IMR-90 (cell line): Measurements from ENCODE around the gene MYT1. TPM values are rescaled to one million over a fixed set of nuclear protein-coding genes. Genes with fewer than 3 reads are reported as not detected.

Source experiments
- ATAC-seq: fragments of 200-7000 bp; cut with Tn5 transposase; 2 replicates; pipeline ENCODE4 v1.9.1; 2020; ENCODE audit warnings: low read depth, mild to moderate bottlenecking, moderate library complexity
- BruUV-seq: library from RNA; stranded (reverse); fragments of 400-500 nt; replicated peaks from 2 replicates; lab custom pipeline; 2021; lab: Mats Ljungman, UMichigan
- CTCF ChIA-PET: fragments of 300-600 bp; formaldehyde crosslinking; extraction: SDS; loops from one replicate; lab custom pipeline; 2021; ENCODE audit warnings: antibody characterized with exemption; lab: Yijun Ruan, JAX
- POLR2A ChIA-PET: fragments of 300-600 bp; sonication (Branson Sonifier 250); formaldehyde crosslinking; loops from one replicate; lab custom pipeline; 2022; ENCODE audit warnings: antibody characterized with exemption; ENCODE audit not compliant: unreplicated experiment; lab: Charles Lee
- DNase-seq: peaks from one replicate; pipeline ENCODE4 v3.0.0; 2013
- H2AFZ ChIP-seq: replicated peaks from 2 replicates; pipeline ENCODE3; 2013; ENCODE audit warnings: low read length, mild to moderate bottlenecking; ENCODE audit not compliant: poor library complexity
- H2AK5ac ChIP-seq: 2 replicates; pipeline ENCODE4 v1.6.1; 2013; ENCODE audit warnings: low read depth, low read length, inconsistent platforms
- H2AK9ac ChIP-seq: replicated peaks from 2 replicates; pipeline ENCODE3; 2013; ENCODE audit warnings: mild to moderate bottlenecking, low read depth, low read length, moderate library complexity; ENCODE audit not compliant: poor library complexity
- H2BK120ac ChIP-seq: 2 replicates; pipeline ENCODE4 v1.6.1; 2013; ENCODE audit warnings: low read depth, low read length, inconsistent platforms
- H2BK15ac ChIP-seq: 3 replicates; pipeline ENCODE4 v1.6.1; 2013; ENCODE audit warnings: low read depth, low read length, inconsistent platforms
- H2BK20ac ChIP-seq: 2 replicates; pipeline ENCODE4 v1.6.1; 2013; ENCODE audit warnings: low read depth, mild to moderate bottlenecking, inconsistent platforms, low read length, moderate library complexity
- H2BK5ac ChIP-seq: 2 replicates; pipeline ENCODE4 v1.6.1; 2013; ENCODE audit warnings: mild to moderate bottlenecking, low read depth, low read length, inconsistent platforms; ENCODE audit not compliant: poor library complexity, severe bottlenecking
- H3K14ac ChIP-seq: replicated peaks from 2 replicates; pipeline ENCODE4 v1.6.1; 2013; ENCODE audit warnings: low read depth, low read length, inconsistent platforms
- H3K18ac ChIP-seq: 2 replicates; pipeline ENCODE4 v1.6.1; 2013; ENCODE audit warnings: low read depth, low read length, control low read depth
- H3K23ac ChIP-seq: 2 replicates; pipeline ENCODE4 v1.6.1; 2013; ENCODE audit warnings: low read depth, low read length, inconsistent platforms
- H3K27ac ChIP-seq: 2 replicates; pipeline ENCODE4 v1.5.1; 2013; ENCODE audit warnings: mild to moderate bottlenecking, control low read depth, low read length; ENCODE audit not compliant: insufficient read depth
- H3K27me3 ChIP-seq: 2 replicates; pipeline ENCODE4 v1.6.1; 2013; ENCODE audit warnings: low read length; ENCODE audit not compliant: control insufficient read depth, insufficient read depth
- H3K36me3 ChIP-seq: 2 replicates; pipeline ENCODE4 v1.6.1; 2013; ENCODE audit warnings: low read length, mixed read lengths; ENCODE audit not compliant: control insufficient read depth, insufficient read depth
- H3K4ac ChIP-seq: 2 replicates; pipeline ENCODE4 v1.6.1; 2013; ENCODE audit warnings: low read depth, low read length, inconsistent platforms
- H3K4me1 ChIP-seq: 2 replicates; pipeline ENCODE4 v1.6.1; 2013; ENCODE audit warnings: low read length, mixed read lengths; ENCODE audit not compliant: control insufficient read depth, insufficient read depth
- H3K4me2 ChIP-seq: 2 replicates; pipeline ENCODE4 v1.6.1; 2013; ENCODE audit warnings: low read depth, mild to moderate bottlenecking, control low read depth, low read length, moderate library complexity
- H3K4me3 ChIP-seq: 2 replicates; pipeline ENCODE4 v1.5.1; 2013; ENCODE audit warnings: low read depth, mild to moderate bottlenecking, control low read depth, low read length, moderate library complexity; ENCODE audit not compliant: insufficient read depth
- H3K56ac ChIP-seq: 2 replicates; pipeline ENCODE4 v1.6.1; 2013; ENCODE audit warnings: low read length, inconsistent platforms; ENCODE audit not compliant: insufficient read depth; ENCODE audit errors: extremely low read depth
- H3K79me1 ChIP-seq, 2 experiments: 2 replicates each; pipeline ENCODE4 v1.6.1; 2013; ENCODE audit warnings: low read length in 2 of 2, inconsistent platforms in 1 of 2, low read depth in 1 of 2
- H3K9ac ChIP-seq: 2 replicates; pipeline ENCODE4 v1.6.1; 2013; ENCODE audit warnings: low read depth, low read length, control low read depth
- H3K9me1 ChIP-seq: 2 replicates; pipeline ENCODE4 v1.6.1; 2013; ENCODE audit warnings: low read length, inconsistent platforms; ENCODE audit not compliant: insufficient read depth
- H3K9me3 ChIP-seq: 2 replicates; pipeline ENCODE4 v1.6.1; 2013; ENCODE audit warnings: low read length; ENCODE audit not compliant: control insufficient read depth, insufficient read depth
- H4K20me1 ChIP-seq: 2 replicates; pipeline ENCODE4 v1.6.1; 2013; ENCODE audit warnings: low read length, inconsistent platforms; ENCODE audit not compliant: insufficient read depth
- H4K5ac ChIP-seq: 2 replicates; pipeline ENCODE4 v1.6.1; 2013; ENCODE audit warnings: mild to moderate bottlenecking, low read depth, low read length, control low read depth
- H4K8ac ChIP-seq, 2 experiments: 2 replicates each; pipeline ENCODE4 v1.6.1; 2013; ENCODE audit warnings: low read depth in 2 of 2, low read length in 2 of 2, control low read depth in 1 of 2, inconsistent platforms in 1 of 2
- H4K91ac ChIP-seq: 2 replicates; pipeline ENCODE4 v1.6.1; 2013; ENCODE audit warnings: low read depth, low read length, inconsistent platforms; ENCODE audit not compliant: insufficient read depth
- BHLHE40 ChIP-seq: fragments of 150-350 bp; IDR thresholded peaks from 2 replicates; pipeline ENCODE4 v1.6.1; 2016; ENCODE audit warnings: mild to moderate bottlenecking, low read depth, low read length
- CEBPB ChIP-seq: IDR thresholded peaks from 2 replicates; pipeline ENCODE4 v1.6.1; 2012; ENCODE audit warnings: low read depth, low read length, improper control_type of control experiment
- CHD1 ChIP-seq: IDR thresholded peaks from 2 replicates; pipeline ENCODE4 v1.6.1; 2012; ENCODE audit warnings: low read depth, low read length, improper control_type of control experiment
- CTCF ChIP-seq: conservative IDR thresholded peaks from 2 replicates; pipeline ENCODE4 v1.5.1; 2012; ENCODE audit warnings: mild to moderate bottlenecking, low read depth, low read length, improper control_type of control experiment
- ELK1 ChIP-seq: fragments of 150-350 bp; IDR thresholded peaks from 2 replicates; pipeline ENCODE4 v1.6.1; 2016; ENCODE audit warnings: low read depth, mild to moderate bottlenecking, low read length, moderate library complexity, borderline replicate concordance
- FOS ChIP-seq: fragments of 150-350 bp; IDR thresholded peaks from 2 replicates; pipeline ENCODE4 v1.6.1; 2016; ENCODE audit warnings: low read depth, low read length
- MAFK ChIP-seq: IDR thresholded peaks from 2 replicates; pipeline ENCODE4 v1.6.1; 2012; ENCODE audit warnings: low read depth, low read length, improper control_type of control experiment
- MAZ ChIP-seq: IDR thresholded peaks from 2 replicates; pipeline ENCODE4 v1.6.1; 2012; ENCODE audit warnings: low read depth, mild to moderate bottlenecking, low read length, improper control_type of control experiment, moderate library complexity, borderline replicate concordance
- MXI1 ChIP-seq: IDR thresholded peaks from 2 replicates; pipeline ENCODE4 v1.6.1; 2012; ENCODE audit warnings: low read depth, mild to moderate bottlenecking, low read length, moderate library complexity, borderline replicate concordance
- NFE2L2 ChIP-seq: fragments of 150-350 bp; IDR thresholded peaks from 2 replicates; pipeline ENCODE4 v1.6.1; 2016; ENCODE audit warnings: low read depth, mild to moderate bottlenecking, low read length
- POLR2A ChIP-seq: IDR thresholded peaks from 2 replicates; pipeline ENCODE4 v1.6.1; 2012; ENCODE audit warnings: mild to moderate bottlenecking, low read depth, low read length
- RAD21 ChIP-seq: IDR thresholded peaks from 2 replicates; pipeline ENCODE4 v1.6.1; 2012; ENCODE audit warnings: low read length, improper control_type of control experiment
- RCOR1 ChIP-seq: IDR thresholded peaks from 2 replicates; pipeline ENCODE4 v1.6.1; 2012; ENCODE audit warnings: mild to moderate bottlenecking, low read length, improper control_type of control experiment; ENCODE audit not compliant: insufficient replicate concordance
- RFX5 ChIP-seq: IDR thresholded peaks from 2 replicates; pipeline ENCODE4 v1.8.0; 2012; ENCODE audit warnings: low read depth, mild to moderate bottlenecking, low read length, moderate library complexity
- SMC3 ChIP-seq: fragments of 150-350 bp; IDR thresholded peaks from 2 replicates; pipeline ENCODE4 v1.6.1; 2016; ENCODE audit warnings: low read depth, mild to moderate bottlenecking, antibody characterized with exemption, low read length, moderate library complexity
- USF2 ChIP-seq: fragments of 150-350 bp; IDR thresholded peaks from 2 replicates; pipeline ENCODE4 v1.6.1; 2017; ENCODE audit warnings: mild to moderate bottlenecking, antibody characterized with exemption, low read length, low read depth
- WGBS, 2 experiments: methylation state at CpG; one replicate each; pipeline versions ENCODE4 v1.1.5 to v1.1.7; 2013; ENCODE audit warnings: missing lambda C conversion rate in 2 of 2; ENCODE audit not compliant: insufficient read length in 1 of 2; ENCODE audit errors: extremely low coverage in 2 of 2; 5-methylcytosine and 5-hydroxymethylcytosine counted together
- dilution Hi-C: fragments of 300-500 bp; cut with HindIII; formaldehyde crosslinking; loops from one replicate; pipeline ENCODE4 v1.14.3; 2018; ENCODE audit warnings: low sequenced_read_pairs; ENCODE audit not compliant: unreplicated experiment
- in situ Hi-C: fragments of 300-500 bp; cut with MboI; formaldehyde crosslinking; loops from 3 replicates; pipeline ENCODE4 v1.14.3; 2019; ENCODE audit warnings: low sequenced_read_pairs, inconsistent platforms, mixed read lengths
- intact Hi-C: fragments of 100-400 bp; cut with micrococcal nuclease; formaldehyde crosslinking; loops from 2 replicates; pipeline ENCODE4 v1.10.0; 2022
- polyA plus RNA-seq, 3 experiments: library from polyadenylated mRNA; depleted of rRNA; stranded (reverse); fragments of >200 nt; gene quantifications; 2 replicates each; pipeline ENCODE4 v1.2.3, GENCODE V29; 2012; ENCODE audit warnings: low replicate concordance in 1 of 3
- total RNA-seq: library from RNA; depleted of rRNA; stranded (reverse); fragments of >200 nt; gene quantifications from 2 replicates; pipeline ENCODE4 v1.2.3, GENCODE V29; 2012

MYT1 gene
- total and polyA plus RNA-seq, 2 of the 4 experiments (the other 2 are of a cell fraction): not detected

- Histone ChIP-seq H3K4me2 (no peak overlapping the region), H2AK5ac (no peak overlapping the region), H3K4ac (no peak overlapping the region), H4K91ac (no peak overlapping the region), H3K56ac (no peak overlapping the region), H4K8ac (no peak overlapping the region), H3K4me3 (no peak overlapping the region), H2BK5ac (no peak overlapping the region), H2BK120ac (no peak overlapping the region), H3K9ac (no peak overlapping the region), H2BK20ac (no peak overlapping the region), H2AFZ (no peak overlapping the region), H3K27ac (no peak overlapping the region), H4K5ac (no peak overlapping the region), H3K79me1 (no peaks in the 10 kb centered on the region), H3K36me3 (no peaks in the 10 kb centered on the region), H3K27me3 (peaks cover 31% of the 10 kb centered on the region), H3K4me1 (no peaks in the 10 kb centered on the region), H2AK9ac (no peak overlapping the region), H2BK15ac (no peak overlapping the region), H3K23ac (no peak overlapping the region), H4K20me1 (no peaks in the 10 kb centered on the region), H3K18ac (no peak overlapping the region), H3K14ac (no peak overlapping the region), H3K9me1 (no peaks in the 10 kb centered on the region), H3K9me3 (no peaks in the 10 kb centered on the region)
- DNase-seq (no peak), ATAC-seq (no peak)
- POLR2A ChIA-PET: no interaction called here
- WGBS, 2 experiments: 70% methylated on average over 2 of the region's 8 CpGs; no CpG with 5 or more reads in 1 of the 2 experiments
- in situ Hi-C loops (no loop called here), dilution Hi-C loops (no loop called here), intact Hi-C loops (no loop called here)
- CTCF ChIA-PET: no interaction called here
- no peak for TF ChIP-seq RAD21
- TF ChIP-seq SMC3: no peak
- no peak for TF ChIP-seq CHD1
- TF ChIP-seq USF2: no peak
- no peak for TF ChIP-seq POLR2A
- TF ChIP-seq MAFK: no peak
- no peak for TF ChIP-seq MAZ
- no peak for TF ChIP-seq MXI1
- TF ChIP-seq BHLHE40: no peak
- no peak for TF ChIP-seq FOS
- TF ChIP-seq CEBPB: no peak
- no peak for TF ChIP-seq CTCF
- TF ChIP-seq RFX5: no peak
- no peak for TF ChIP-seq NFE2L2
- no peak for TF ChIP-seq RCOR1
- no peak for TF ChIP-seq ELK1
- BruUV-seq: no TSS peak
Measured at GRCh38 chr20:64241061-64241460, 76.8 kb downstream of the MYT1 start.
